Measurements from ENCODE around the gene SF1. TPM values are rescaled to one million over a fixed set of nuclear protein-coding genes. Genes with fewer than 3 reads are reported as not detected.

The SF1 gene
- total and polyA plus RNA-seq, 9 of the 15 experiments (the other 6 are each of a cell fraction or from before 2014, with no cell fraction given) = 13.1 to 334 (median 111) TPM

DNA sequence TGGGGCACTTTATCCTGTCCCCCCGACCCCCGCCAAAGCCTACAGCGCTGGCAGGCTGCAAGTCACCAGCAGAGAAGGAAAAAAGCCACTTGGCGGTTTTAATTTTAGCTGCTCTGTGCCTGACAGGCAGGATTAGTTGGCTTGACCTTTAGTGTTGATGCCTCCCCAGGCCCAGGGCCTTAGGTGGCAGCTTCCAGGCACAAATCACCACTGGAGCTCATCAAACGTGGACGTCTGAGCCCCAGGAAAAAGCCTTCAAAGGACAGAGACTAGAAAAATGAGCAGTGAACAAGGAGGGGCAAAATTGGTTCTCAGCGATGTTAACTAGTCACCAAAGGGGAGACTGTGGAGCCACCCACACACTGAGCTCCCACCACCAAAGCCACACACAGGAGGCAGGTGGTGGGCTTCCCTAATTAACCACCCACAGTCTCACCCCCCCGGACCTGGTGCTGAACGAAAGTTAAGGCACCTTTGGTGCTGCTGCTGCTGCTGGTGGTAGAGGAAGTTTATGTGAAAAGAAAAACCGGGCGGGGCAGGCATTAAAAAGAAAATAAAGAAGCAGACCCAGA lies 14.2 kb downstream of the SF1 start:
- TF ChIP-seq MCM2 (IDR thresholded peaks at IDR 0.05; ENCODE audit: low read depth) (no peak), EGR1 (conservative IDR thresholded peaks at IDR 0.05) (0 out of 2 replicates have a peak, but pooled peaks have one; percentile 19), POLR2A (conservative IDR thresholded peaks at IDR 0.05) (peak; percentile 17; the same call in 1 of the 2 replicates), BRD9 (IDR thresholded peaks at IDR 0.05; ENCODE audit: low read depth, partially characterized antibody) (no peak), ZNF395 (CRISPR knock-in tag; IDR thresholded peaks at IDR 0.05) (0 out of 2 replicates have a peak, but pooled peaks have one; percentile 12), RBFOX2 (IDR thresholded peaks at IDR 0.05; ENCODE audit: low read depth, low read length) (peak; percentile 21), RB1 (IDR thresholded peaks at IDR 0.05; ENCODE audit: low read depth) (no peak), RBM39 (optimal IDR thresholded peaks at IDR 0.05; ENCODE audit: low read depth, low read length) (no peak), E2F4 (CRISPR knock-in tag; IDR thresholded peaks at IDR 0.05; ENCODE audit: low read depth) (no peak), FOXJ2 (tag; IDR thresholded peaks at IDR 0.05) (no peak), SUPT5H (IDR thresholded peaks at IDR 0.05) (0 out of 2 replicates have a peak, but pooled peaks have one; percentile 3), POLR2G (IDR thresholded peaks at IDR 0.05; ENCODE audit: low read depth, low read length) (peak; percentile 12; the same call in 1 of the 2 replicates)
- TF ChIP-seq, protein P1, sequence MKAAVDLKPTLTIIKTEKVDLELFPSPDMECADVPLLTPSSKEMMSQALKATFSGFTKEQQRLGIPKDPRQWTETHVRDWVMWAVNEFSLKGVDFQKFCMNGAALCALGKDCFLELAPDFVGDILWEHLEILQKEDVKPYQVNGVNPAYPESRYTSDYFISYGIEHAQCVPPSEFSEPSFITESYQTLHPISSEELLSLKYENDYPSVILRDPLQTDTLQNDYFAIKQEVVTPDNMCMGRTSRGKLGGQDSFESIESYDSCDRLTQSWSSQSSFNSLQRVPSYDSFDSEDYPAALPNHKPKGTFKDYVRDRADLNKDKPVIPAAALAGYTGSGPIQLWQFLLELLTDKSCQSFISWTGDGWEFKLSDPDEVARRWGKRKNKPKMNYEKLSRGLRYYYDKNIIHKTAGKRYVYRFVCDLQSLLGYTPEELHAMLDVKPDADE (conservative IDR thresholded peaks at IDR 0.05; ENCODE audit: control insufficient read depth, low read depth, low read length) = 0 out of 2 replicates have a peak, but pooled peaks have one; percentile 19
- TF ChIP-seq, protein P2, sequence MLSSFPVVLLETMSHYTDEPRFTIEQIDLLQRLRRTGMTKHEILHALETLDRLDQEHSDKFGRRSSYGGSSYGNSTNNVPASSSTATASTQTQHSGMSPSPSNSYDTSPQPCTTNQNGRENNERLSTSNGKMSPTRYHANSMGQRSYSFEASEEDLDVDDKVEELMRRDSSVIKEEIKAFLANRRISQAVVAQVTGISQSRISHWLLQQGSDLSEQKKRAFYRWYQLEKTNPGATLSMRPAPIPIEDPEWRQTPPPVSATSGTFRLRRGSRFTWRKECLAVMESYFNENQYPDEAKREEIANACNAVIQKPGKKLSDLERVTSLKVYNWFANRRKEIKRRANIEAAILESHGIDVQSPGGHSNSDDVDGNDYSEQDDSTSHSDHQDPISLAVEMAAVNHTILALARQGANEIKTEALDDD (IDR thresholded peaks at IDR 0.05) = 0 out of 2 replicates have a peak, but pooled peaks have one; percentile 13
- DNase-seq (ENCODE audit: extremely low read depth in 1 of 4, low spot score in 3 of 4) (no peak), ATAC-seq (no peak), FAIRE-seq (no peak)
- CTCF ChIA-PET (ENCODE audit: low intra/inter-chr PET ratio) = no interaction called here
- in situ Hi-C loops (cut with MboI) (no loop called here), intact Hi-C loops (cut with micrococcal nuclease) (no loop called here)
- peak overlapping the region in 1 of 2 experiments; percentile 66; a peak in 1 of 4 replicates for H3K9ac ChIP-seq (ENCODE audit: insufficient read depth in 1 of 2, low read depth in 2 of 2, low read length in 2 of 2)
- H3K36me3 ChIP-seq (ENCODE audit: control insufficient read depth, insufficient read depth, low read length) = peaks cover 72% of the 10 kb centered on the region
- no peak overlapping the region for H3K4me2 ChIP-seq (ENCODE audit: insufficient read depth, low read length)
- no peaks in the 10 kb centered on the region for H3K9me3 ChIP-seq (replicated peaks; ENCODE audit: control insufficient read depth, insufficient read depth, low read depth, low read length)
- H3K4me1 ChIP-seq (replicated peaks in 1 of 2; ENCODE audit: control insufficient read depth in 2 of 2, insufficient read depth in 2 of 2, low read length in 2 of 2) = peaks cover 16 to 60% of the 10 kb centered on the region in 2 experiments
- POLR2A ChIA-PET = interaction anchor here (0.5 to 7.9 kb wide), 7 partner anchors 7 to 118 kb away, joined by 3 to 168 read pairs (median 5); partner anchors contain the start of gene SF1
- H3K27ac ChIP-seq (ENCODE audit: extremely low read depth, low read depth, low read length) = peak overlapping the region; percentile 62; the same call in 1 of the 3 replicates
- peaks cover 19% of the 10 kb centered on the region for H3K79me2 ChIP-seq (ENCODE audit: control insufficient read depth, insufficient read depth, low read length)
- no peak overlapping the region for H3K4me3 ChIP-seq
- peaks cover 10% of the 10 kb centered on the region for H3K9me1 ChIP-seq (ENCODE audit: control insufficient read depth, insufficient read depth, low read length)
- H3K27me3 ChIP-seq (ENCODE audit: control insufficient read depth in 2 of 2, insufficient read depth in 2 of 2, low read length in 2 of 2) = no peaks in the 10 kb centered on the region
- BruUV-seq (replicated peaks) = no TSS peak
- no peak overlapping the region for H2AFZ ChIP-seq (ENCODE audit: low read depth, low read length)
- 82% methylated on average over 11 of the region's 11 CpGs for WGBS (ENCODE audit: insufficient coverage, low coverage, missing lambda C conversion rate)
- H4K20me1 ChIP-seq (replicated peaks; ENCODE audit: control insufficient read depth, insufficient read depth, low read length) = peaks cover 43% of the 10 kb centered on the region

Measured in K562 (cell line).